AG04449 (cell line): ENCODE measurements around the gene EPDR1.

Source experiments
- CTCF ChIA-PET: fragments of 350-600 bp; formaldehyde crosslinking; extraction: SDS; loops from one replicate; lab custom pipeline; 2021; ENCODE audit warnings: antibody characterized with exemption; lab: Yijun Ruan, JAX
- POLR2A ChIA-PET: fragments of 400-600, 350-600 bp; formaldehyde crosslinking; extraction: SDS; loops from one replicate; lab custom pipeline; 2020; ENCODE audit warnings: antibody characterized with exemption, inconsistent platforms; lab: Yijun Ruan, JAX
- DNase-seq: peaks from one replicate; pipeline ENCODE4 v3.0.0-alpha.2; 2010; ENCODE audit warnings: low read depth, low spot score
- H3K4me3 ChIP-seq: 2 replicates; pipeline ENCODE4 v1.5.1; 2011; ENCODE audit warnings: low read depth, mild to moderate bottlenecking, control low read depth, low read length
- TF ChIP-seq, protein P1 (sequence below): IDR thresholded peaks from one replicate; pipeline ENCODE4 v1.5.1; 2011; ENCODE audit warnings: mild to moderate bottlenecking, moderate library complexity, low read length, control low read depth, inconsistent platforms; ENCODE audit not compliant: insufficient read depth; ENCODE audit errors: missing control alignments

The EPDR1 gene

DNA sequence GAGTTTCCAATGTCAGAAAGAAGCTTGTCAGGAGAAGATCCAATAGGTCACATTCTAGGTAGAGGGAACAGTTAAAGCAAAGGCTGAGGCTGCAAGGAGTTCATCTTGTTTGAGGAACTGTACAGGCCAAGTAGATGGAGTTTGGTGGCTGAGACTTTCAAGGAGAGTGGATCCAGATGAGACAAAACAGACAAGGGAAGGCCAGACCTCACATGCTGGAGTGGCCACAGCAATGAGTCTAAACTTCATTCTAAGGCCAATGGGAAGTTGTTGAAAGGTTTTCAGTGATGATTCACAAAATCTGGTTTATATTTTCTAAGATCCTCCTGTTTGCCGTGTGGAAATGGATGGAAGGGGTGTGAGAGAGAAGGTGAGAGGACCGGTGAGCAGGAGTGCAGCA, 40.0 kb downstream of the EPDR1 start:
- ChIA-PET POLR2A (no interaction called here), CTCF (no interaction called here)
- TF ChIP-seq, protein P1, sequence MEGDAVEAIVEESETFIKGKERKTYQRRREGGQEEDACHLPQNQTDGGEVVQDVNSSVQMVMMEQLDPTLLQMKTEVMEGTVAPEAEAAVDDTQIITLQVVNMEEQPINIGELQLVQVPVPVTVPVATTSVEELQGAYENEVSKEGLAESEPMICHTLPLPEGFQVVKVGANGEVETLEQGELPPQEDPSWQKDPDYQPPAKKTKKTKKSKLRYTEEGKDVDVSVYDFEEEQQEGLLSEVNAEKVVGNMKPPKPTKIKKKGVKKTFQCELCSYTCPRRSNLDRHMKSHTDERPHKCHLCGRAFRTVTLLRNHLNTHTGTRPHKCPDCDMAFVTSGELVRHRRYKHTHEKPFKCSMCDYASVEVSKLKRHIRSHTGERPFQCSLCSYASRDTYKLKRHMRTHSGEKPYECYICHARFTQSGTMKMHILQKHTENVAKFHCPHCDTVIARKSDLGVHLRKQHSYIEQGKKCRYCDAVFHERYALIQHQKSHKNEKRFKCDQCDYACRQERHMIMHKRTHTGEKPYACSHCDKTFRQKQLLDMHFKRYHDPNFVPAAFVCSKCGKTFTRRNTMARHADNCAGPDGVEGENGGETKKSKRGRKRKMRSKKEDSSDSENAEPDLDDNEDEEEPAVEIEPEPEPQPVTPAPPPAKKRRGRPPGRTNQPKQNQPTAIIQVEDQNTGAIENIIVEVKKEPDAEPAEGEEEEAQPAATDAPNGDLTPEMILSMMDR, result no peak
- DNase-seq, result no peak
- no peak overlapping the region for H3K4me3 ChIP-seq

DNA sequence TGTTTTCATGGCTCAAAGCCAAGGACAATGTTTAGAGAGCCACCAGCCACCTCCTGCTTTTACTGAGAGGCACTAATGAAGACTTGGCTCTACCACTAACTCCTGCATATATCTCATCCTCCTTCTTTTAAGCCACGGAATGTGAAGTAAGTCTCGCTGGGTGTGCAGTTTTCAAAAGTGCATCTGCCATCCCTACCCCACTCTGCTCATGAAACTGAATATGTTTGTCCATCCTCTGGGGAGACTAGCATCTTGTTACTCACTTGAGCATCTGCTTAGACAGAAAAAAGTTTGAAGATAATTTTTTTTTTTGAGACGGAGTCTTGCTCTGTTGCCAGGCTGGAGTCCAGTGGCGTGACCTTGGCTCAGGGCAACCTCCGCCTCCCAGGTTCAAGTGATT, 40.8 kb downstream of the EPDR1 start:
- POLR2A ChIA-PET, result no interaction called here
- H3K4me3 ChIP-seq, result no peak overlapping the region
- DNase-seq, result no peak
- TF ChIP-seq, protein P1, result no peak
- CTCF ChIA-PET, result no interaction called here

DNA sequence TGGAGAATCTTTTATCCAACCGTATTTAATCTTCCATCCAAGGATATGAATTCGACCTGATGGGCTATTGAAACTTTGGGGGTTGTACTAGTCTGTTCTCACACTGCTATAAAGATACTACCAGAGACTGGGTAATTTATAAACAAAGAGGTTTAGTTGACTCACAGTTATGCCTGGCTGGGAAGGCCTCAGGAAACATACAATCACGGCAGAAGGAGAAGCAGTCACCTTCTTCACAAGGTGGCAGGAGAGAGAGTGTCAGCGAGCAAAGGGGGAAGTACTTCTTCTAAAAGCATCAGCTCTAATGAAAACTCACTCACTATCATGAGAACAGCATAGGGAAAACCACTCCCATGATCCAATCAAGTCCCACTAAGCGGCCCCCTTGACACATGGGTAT, 43.8 kb downstream of the EPDR1 start:
- CTCF ChIA-PET, result no interaction called here
- DNase-seq, result no peak
- POLR2A ChIA-PET, result no interaction called here
- no peak overlapping the region for H3K4me3 ChIP-seq
- TF ChIP-seq, protein P1, result no peak

DNA sequence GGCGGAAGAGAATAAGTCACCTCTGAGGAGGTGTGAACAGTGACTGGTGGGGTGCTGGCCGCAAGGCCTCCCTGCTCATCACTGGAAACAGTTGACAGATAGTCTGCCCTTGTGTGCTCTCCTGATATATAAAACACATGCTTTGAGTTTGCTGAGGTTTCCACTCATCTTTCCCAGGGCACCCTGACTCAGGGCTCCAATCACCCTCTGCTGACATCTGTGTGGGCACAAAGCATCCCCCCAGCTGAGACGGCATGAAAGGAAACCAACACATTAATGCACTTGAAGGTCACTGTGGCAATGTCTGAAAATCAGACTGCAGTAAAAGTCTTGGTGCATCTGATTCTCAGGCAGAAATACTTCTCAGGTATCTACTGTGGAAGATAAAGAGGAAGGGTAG, 49.8 kb downstream of the EPDR1 start:
- TF ChIP-seq, protein P1, result no peak
- no peak overlapping the region for H3K4me3 ChIP-seq
- no peak for DNase-seq
- ChIA-PET CTCF (no interaction called here), POLR2A (no interaction called here)

DNA sequence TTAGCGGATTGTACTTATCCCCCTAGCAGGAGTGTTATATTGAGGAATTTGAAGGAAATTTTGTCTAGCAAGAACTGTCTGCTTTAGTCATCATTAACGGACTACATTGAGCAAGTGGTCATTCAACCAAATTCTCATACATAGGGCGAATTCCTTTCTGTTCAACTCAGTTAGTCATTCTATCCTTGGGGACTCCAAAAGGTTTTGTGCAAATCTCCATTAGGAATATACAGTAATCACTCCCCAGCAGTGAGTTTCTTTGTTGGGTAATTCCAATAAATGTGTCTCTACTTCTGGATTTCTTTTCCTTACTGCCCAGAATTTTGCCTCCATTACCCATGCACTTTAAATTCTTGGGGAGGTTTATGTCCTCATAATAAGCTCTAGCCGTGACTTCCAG, 51.1 kb downstream of the EPDR1 start:
- DNase-seq, result no peak
- TF ChIP-seq, protein P1, result no peak
- ChIA-PET POLR2A (no interaction called here), CTCF (no interaction called here)
- H3K4me3 ChIP-seq, result no peak overlapping the region

DNA sequence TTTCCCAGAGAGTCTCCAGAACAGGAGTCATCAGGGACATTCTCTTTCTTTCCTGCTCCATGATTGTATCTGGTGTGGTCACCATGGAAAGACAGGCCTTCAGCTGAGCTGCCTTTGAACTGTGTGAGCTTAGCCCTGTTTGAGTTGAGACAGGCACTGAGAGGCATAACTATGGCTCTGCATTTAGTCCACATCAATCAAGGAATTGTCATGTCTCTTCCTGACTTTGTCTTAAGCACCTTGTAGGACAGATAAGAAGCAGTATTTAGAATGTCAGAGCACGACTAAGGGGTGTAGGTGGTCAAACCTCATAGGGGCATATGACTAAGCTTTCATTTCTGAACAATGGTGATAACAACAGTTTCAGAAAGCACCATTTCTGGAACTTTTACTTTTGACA, 53.5 kb downstream of the EPDR1 start:
- TF ChIP-seq, protein P1, result no peak
- no peak for DNase-seq
- ChIA-PET POLR2A (no interaction called here), CTCF (no interaction called here)
- no peak overlapping the region for H3K4me3 ChIP-seq

DNA sequence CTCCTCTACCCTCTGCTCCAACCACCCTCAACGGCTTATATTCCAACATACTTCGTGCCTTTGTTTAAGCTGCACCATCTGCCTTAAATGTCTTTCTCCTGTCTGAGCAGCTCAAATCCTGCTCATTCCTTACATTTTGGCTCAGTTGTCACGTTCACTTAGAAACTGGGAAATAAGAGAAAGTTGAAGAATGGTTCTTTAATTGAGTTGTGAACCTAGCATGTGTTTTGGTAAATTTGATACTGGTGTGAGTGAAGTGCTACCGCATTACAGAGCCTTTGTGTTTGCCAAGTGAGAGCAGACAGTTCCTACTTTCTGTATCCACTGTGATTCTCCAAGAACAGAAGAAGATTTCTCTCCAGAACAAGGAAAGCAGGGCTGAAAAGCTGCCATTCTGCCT, 54.3 kb downstream of the EPDR1 start:
- TF ChIP-seq, protein P1, result no peak
- ChIA-PET POLR2A (no interaction called here), CTCF (no interaction called here)
- DNase-seq, result no peak
- H3K4me3 ChIP-seq, result no peak overlapping the region
